GM18519 (cell line): Measurements from ENCODE around the gene BEND7.

Source experiments
- ATAC-seq: cut with Tn5 transposase; IDR thresholded peaks from one replicate; pipeline ENCODE4 v1.9.1; 2021; ENCODE audit warnings: mild to moderate bottlenecking, moderate library complexity; ENCODE audit not compliant: unreplicated experiment, low FRiP score

BEND7 gene

DNA sequence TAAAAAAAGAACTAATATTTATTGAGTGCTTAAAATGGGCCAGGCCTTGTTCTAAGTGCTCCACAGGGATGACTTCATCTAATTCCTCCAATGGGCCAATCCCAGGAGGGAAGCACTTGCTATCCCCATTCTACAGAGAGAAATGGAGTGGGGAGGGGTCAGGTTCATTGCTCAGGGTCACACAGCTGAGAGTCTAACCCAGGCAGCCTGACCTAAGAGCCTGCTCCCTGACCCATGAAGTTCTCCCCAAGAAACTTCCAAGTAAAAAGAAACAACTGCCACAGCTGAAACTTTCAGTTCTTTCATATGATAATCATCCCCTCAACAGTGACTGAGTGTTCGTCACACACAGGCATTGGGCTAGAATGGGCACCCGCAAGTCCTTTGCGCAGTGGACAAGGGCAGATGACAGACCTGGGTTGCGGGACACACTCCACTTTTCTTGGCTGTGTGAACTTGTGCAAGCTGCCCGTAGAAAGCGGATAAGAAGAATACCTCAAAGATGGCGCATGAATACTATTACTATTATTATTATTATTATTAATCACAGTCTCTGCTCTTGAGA is 39.7 kb downstream of the BEND7 start:
- no peak for ATAC-seq

DNA sequence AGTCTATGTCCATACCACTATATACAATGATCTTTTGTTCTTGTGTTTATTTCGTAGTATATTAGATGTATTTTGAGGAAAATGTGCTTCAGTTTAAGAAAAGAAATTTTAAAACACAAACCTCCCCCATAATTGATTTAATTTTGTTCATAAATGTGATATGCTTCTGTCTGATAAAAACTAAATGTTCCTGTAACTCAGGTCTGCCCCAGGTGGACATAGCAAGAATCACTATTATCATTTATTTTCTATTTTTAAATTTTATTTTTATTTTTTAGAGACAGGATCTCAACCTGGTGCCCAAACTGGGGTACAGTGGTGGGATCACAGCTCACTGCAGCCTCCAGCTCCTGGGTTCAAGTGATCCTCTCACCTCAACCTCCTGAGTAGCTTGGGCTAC is 43.2 kb downstream of the BEND7 start:
- ATAC-seq, result no peak

DNA sequence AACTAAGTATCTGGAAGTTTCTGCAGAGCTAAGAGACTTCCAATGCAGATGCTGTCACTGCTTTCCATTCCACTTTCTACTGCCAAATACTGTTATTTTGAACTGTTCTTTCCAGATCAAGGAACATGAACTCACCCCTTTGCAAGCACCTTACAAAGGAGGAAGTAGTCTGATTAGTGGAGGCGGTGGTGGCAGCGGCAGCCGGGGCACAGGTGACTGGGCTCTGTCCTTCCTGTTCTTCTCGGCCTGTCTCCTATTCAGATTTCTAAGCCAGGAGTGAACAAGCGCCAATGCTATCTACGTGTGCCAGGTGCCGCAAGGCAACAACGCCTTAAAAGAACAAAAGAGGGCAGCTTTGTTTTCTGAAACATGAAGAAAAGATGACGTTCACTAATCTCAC is 44.9 kb downstream of the BEND7 start:
- no peak for ATAC-seq

DNA sequence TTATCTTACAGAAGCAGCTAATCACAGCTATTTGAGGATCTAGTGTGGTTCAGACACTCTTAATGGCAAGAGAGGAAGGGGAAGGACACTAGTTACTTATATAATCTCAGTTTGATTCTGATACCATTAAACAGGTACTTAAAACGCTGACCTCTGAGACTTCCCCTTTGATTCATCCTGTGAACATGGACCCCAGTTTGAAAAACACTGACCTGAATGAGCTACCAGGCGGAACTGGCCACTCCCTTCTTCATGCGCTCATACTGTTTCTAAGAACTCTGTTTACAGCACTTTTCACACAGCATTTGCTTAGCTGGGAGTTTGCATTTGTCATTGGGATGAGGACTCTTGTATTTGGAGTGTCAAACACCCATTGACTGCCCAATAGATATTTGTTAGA is 45.7 kb downstream of the BEND7 start:
- no peak for ATAC-seq

DNA sequence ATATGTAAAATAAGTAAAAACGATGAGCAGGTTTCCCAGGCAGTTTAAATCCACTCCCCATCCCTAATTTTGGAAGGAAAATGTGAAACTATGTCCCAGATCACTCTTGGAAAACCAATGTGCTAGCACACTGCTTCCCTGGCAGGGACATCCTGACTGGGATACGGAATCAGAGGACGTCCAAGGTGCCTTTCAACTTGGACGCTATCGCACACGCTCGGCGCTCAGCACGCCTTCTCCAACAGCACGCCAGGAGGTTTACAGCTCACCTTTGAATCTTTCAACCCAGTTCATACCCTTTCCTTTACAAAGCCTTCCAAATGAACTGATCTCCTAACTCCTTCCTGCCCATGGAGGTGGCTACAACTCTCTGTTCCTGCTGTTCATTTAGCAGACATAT is 47.1 kb downstream of the BEND7 start:
- no peak for ATAC-seq

DNA sequence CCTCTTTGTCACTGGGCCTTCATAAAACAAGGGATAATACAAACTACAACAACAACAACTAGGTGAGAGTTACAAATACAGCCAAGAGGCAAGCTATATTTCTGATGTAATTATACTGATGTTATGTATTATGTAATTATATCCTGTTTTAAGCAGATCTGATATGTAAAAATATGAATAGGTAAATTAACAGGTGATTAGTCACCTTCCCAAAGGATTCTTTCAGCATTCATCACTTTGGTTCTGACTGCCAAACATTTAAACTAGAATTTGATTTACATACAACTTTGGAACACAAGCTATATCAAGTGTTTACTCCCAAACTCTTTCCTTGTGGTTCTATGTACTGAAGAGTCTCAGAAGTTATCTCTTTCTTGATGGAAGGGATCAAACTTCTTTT is 53.7 kb downstream of the BEND7 start:
- no peak for ATAC-seq

DNA sequence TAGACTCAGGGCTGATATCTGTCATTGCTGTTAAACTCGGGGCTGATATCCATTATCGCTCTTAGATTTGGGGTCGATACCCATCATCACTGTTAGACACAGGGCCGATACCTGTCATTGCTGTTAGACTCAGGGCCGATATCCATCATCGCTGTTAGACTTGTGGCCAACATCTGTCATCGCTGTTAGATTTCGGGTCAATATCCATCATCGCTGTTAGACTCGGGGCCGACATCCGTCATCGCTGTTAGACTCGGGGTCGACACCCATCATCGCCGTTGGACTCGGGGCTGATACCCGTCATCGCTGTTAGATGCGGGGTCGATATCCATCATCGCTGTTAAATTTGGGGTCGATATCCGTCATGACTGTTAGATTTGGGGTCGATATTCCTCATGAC is 54.8 kb downstream of the BEND7 start:
- ATAC-seq, result no peak

DNA sequence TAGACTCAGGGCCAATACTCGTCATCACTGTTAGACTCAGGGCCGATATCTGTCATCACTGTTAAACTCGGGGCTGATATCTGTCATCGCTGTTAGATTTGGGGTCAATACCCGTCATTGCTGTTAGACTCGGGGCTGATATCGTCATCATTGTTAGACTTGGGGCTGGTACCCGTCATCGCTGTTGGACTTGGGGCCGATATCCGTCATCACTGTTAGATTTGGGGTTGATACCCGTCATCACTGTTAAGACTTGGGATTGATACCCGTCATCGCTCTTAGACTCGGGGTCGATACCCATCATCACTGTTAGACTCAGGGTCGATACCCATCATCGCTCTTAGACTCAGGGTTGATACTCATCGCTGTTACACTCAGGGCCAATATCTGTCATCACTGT is 56.5 kb downstream of the BEND7 start:
- no peak for ATAC-seq

DNA sequence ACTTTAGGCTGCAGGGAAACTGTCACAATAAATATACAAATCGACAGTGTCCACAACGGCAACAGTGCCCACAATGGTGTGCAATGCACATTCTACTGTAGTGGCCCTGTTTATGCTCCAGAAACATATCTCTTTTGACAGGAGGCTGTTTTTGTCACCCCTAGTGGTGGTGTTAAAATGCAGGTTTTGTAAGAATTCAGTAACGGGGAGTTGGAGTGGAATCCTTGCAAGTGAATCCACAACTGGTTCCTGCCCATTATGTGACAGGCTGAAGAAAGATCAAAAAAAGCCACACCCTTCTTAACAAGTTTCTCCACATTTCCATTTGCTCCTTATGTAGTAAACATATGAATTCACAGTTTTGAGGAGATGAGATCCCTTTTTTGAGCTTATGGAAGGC is 58.5 kb downstream of the BEND7 start:
- no peak for ATAC-seq

DNA sequence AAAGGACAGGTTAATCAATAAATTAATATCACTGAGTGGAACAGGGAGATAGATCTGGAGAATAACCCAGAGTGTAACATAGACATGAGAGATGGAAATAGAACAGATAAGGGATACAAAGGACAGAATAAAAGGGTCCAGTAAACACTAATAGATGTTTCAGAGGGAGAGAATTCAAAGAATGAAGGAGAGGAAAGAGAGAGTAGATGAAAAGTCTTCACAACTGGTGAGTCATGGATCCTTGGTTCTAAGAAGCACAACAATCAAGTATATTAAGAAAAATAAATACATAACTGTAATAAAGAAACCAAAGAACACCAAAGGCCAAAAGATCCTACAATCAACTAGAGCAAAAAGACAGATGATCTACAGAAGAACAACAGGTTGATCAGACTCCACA is 66.3 kb downstream of the BEND7 start:
- ATAC-seq, result no peak

DNA sequence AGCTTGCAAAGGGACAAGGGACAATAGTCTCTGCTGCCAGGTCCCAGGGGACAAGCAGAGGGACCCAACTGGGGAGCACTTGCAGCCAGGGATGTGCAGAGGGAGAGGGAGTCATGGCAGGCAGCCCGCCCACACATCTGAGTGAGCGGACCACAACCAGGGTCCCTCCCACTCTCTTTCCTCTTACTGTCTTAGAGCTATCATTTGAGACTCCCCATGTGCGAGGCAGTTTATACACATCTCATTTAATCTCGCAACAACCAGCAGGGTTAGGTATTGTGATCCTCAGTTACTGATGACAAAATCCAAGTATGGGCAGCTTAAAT is 70.2 kb downstream of the BEND7 start:
- ATAC-seq, result no peak

DNA sequence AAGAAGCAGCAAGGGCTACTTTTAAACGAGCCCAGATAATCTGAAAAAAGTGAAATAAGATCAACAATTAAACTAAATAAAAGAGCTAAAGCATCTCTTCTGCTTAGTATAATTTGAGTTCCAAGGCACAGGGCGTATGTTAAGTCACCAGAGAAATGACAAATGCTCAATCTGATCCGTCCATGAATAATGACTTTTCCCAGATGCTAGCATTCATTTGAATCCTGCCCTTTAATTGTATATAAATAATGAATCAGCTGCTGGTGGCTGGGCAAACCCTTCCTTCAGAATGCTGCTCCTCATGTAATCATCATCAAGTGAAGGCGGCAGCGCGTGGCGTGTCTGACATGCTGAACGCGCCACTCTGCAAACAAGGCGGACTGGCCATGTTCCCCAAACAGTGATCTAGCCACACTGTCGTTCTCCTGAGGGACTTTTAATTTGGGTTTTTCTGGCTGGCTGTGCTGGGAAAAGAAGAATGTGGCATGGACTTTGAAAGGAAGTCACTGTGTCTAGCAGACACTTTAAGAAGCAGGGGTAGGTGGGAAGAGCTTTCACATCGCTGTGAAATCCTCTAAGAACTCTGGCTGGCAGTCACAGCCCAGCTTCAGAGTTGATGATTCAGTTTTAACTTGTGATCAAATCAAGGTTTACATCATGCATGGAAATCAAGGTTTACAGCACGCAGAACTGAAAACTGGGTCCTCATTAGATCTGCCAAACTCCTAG is 70.7 kb downstream of the BEND7 start:
- no peak for ATAC-seq

DNA sequence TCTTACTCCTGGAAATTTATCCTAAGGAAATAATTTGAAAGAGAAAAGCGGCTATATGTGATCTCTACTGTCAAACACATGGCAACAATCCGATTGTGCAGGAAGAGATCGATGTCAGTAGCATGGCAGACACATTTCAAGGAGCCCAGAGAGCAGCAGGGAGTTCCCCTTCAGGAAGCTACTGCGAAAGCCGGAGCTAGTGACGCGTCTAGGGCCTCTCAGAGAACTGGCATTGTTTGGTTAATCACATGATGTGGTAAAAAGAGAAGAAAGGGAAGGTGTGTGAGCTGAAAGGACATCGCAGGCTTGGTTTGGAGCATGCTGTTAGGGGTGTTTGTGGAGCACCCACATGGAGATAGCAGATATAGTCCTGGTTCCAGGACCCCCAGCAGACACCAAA is 74.9 kb downstream of the BEND7 start:
- no peak for ATAC-seq

DNA sequence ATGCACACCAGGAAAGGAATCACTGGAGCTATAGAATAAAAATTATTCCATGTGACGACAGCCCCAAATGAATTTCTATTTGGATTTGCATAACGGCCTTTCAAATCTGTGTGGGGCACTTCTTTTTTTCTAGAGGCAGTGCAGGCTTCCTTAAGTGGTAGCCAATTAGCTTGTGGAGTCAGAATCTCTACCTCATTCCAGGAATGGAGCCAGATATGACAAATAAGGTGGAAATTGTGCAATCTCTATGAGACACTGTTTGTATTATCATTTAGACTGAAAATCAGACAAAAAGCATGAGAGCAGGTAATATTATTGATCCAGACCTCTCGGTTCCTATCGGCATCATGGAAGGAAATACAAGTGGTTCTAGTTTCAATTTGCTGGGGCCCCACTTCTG is 78.7 kb downstream of the BEND7 start:
- no peak for ATAC-seq

DNA sequence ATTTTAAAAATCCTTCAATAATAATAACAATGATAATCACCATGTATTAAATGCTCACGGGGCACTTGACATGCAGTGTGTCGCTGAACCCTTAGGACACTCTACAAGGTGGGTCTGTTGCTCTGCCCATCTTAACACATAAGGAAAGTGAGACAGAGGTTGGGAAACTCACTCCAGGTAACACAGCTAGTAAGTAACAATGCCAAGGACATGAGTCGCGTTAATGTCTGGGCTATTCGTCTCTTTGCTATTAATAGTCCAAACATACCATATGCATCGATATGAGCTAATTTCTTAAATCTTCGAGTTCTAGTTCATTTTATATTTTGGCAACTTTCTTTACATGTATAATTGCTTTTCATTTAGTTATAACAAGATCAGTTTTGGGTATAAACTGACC is 79.5 kb downstream of the BEND7 start:
- no peak for ATAC-seq

DNA sequence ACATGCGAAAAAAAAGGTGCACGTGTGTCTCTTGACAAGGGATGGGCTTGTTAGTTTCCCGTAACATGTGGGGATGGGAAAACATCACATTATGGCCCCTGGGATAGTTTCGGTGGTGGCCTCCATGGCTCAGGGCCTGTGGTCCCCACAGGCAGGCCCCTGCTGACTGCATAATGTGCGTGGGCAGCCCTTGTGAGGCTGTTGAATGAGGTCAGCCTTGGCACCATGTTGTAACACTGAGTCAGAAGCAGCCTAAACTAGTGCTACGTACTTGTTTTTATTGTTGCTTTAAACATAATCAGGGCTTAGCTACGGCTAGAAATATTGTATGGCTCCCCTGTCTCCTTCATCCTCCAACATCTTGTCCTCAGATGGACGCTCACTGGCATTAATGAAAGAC is 80.6 kb downstream of the BEND7 start:
- ATAC-seq, result no peak

DNA sequence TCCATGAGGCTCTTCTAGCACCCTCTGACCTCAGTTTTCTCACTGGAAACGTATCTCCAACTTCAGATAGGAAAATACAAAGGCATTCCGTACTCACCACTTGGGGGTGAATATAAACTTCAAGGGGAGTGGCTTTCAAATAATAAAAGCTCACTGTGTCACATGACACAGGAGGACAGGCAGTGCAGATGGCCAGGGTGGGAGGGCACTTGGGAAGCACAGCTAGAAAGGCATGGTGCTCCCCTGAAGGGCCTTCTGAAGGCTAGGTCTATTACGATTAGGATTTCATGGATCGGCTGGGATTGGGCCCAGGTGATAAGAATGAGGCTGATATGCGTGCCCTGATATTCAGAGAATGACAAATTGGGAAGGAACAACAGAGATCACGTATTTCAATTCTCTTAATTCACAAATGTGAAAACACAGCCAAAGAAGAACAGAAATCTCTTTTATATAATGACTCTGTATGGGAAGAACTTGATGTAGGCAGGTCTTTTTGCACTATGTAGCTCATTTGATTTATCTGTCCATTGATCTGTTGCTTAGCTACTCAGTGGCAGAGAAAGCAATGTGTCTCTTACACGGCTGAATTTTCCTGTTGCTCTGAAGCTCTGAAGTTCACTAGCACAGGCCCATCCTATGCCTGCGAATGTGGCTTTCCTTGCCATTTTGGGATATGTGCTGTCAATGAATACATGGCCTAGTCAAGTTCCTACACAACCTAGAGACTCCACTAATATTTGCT is 83.0 kb downstream of the BEND7 start:
- ATAC-seq, result no peak

DNA sequence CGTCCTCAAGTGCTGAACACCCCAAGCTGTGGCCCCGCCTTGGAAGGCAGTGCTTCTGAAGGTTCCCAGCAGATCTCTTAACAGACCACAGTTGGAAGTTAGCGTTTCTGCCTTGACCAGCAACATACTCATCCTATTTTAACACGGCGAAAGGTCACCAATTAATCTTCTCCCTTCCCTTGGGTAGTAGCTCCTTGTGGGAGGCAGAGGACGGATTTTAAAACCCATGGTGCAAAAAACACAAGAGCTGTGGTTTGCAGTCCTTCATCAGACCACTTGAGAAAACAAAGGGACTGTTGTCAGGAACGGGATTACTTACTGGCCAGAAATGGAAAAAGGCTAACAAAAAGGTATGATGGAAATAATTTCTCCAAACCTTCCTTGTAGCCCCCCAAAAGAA is 87.3 kb downstream of the BEND7 start:
- no peak for ATAC-seq

DNA sequence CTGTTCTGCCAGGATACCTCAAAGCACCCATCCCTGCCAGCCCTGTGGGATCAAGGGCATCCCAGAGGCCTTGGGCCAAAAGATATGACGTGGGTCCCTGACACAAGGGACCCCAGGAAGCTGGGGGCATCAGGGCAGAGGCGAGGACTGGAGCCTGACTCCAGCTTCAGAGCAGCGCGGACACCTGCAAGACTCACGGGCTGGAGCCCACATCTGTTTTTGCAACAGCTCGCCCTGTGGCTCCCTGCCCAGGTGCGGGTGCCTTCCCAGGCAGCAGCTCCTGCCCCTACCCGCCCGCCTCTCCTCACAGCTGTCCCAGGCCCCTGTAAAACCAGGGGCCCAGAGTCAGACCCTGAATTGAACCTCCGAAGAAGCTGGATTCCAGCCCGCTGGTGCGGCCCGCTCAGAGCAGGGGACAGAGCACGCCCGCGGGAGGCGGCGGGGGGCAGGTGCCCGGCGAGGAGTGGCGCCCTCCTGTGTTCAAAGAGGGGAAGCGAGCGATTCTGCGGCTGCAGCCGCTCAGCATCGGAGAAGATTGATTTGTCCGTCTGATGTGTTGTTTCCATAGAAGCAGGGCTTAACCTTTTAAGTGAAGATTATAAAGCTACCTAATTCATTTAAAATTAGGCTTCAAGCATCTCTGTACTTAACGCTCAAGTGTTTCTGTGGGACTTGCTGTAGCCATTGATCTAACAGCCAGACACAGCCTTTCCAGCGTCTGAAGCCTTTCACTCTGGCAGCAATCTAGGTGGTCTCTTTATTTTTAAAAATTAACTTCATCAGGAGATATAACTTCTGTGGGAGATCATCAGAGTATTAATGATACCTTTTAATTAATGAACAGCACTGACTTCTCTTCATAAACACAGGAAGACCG is 88.4 kb downstream of the BEND7 start:
- ATAC-seq, result no peak

DNA sequence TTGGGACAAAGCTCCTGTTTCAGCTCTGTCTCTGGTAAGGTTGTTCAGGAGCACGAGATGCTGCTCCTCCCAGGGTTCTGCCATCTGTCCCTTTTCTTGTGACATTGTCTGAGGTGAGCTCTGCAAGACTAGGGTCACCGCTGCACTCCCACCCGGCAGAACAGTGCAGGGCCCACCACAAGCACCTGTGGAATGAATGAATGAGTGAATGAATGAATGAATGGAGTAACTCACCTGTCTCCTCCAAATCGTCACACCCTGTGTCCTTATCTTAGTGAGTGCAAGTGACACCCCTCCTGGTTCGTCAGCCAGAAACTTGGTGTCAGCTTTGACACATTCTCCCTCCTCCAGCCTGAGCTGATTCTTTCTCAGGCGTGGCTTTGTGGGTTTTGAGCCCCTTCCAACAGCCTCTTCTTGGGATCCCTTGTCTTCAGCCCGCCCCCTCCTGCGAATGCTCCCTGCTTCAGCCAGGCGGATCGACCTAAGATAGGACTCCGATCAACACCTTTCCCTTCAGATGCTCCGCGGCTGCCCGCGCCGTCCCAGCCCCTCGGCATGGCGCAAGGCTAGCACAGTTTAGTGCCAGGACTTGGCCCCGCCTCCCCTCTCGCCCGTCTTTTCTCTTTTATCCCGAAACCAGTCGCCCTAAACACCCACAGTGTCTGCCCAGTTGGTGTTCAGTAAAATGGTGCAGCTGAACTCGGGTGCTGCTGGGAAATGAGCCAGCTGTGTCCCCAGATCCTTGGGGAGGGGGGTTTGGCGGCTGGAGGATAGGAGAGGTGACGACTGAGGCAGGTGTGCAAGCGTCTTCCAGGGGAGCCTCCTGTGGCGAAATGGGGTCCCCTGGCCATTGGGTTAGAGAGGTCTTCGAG is 89.3 kb downstream of the BEND7 start:
- no peak for ATAC-seq
